ENCODE measurements around the gene GRIP1.

- TF ChIP-seq CREB1 (CRISPR knock-in tag; IDR thresholded peaks at IDR 0.05) (no peak), IRF2 (CRISPR knock-in tag; IDR thresholded peaks at IDR 0.05; ENCODE audit: borderline replicate concordance, low read depth) (no peak), CTCF (IDR thresholded peaks at IDR 0.05) (no peak), JUN (CRISPR knock-in tag; IDR thresholded peaks at IDR 0.05) (no peak), ZNF671 (CRISPR knock-in tag; IDR thresholded peaks at IDR 0.05) (no peak), NR1H2 (CRISPR knock-in tag; IDR thresholded peaks at IDR 0.05) (no peak), ESRRA (CRISPR knock-in tag; IDR thresholded peaks at IDR 0.05; ENCODE audit: borderline replicate concordance) (no peak)
- TF ChIP-seq, protein P1, sequence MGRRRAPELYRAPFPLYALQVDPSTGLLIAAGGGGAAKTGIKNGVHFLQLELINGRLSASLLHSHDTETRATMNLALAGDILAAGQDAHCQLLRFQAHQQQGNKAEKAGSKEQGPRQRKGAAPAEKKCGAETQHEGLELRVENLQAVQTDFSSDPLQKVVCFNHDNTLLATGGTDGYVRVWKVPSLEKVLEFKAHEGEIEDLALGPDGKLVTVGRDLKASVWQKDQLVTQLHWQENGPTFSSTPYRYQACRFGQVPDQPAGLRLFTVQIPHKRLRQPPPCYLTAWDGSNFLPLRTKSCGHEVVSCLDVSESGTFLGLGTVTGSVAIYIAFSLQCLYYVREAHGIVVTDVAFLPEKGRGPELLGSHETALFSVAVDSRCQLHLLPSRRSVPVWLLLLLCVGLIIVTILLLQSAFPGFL (CRISPR knock-in tag; IDR thresholded peaks at IDR 0.05; ENCODE audit: borderline replicate concordance), result no peak
Observed at GRCh38 chr12:66549050-66549389, 129.9 kb downstream of the GRIP1 start.

All from WTC11 (cell line).